Right atrium auricular region (tissue), 2 donors: ENCODE measurements around the gene INSL6. TPM values are rescaled to one million over a fixed set of nuclear protein-coding genes. Genes with fewer than 3 reads are reported as not detected.
"Not testable (repeated sequence)": the region's sequence is repeated elsewhere in the genome, so short reads cannot be mapped to it uniquely, and the experiment has no call there.

Source experiments
- DNase-seq: peaks from one replicate; pipeline ENCODE4 v3.0.0-alpha.2; 2019; ENCODE audit warnings: low spot score
- H3K27ac ChIP-seq, 2 donors: fragments of 200-600 bp; sonication (generic); 1 replicate in 1 of 2; 2 replicates in 1 of 2; pipeline ENCODE4 v1.5.1; 2016 to 2019
- H3K27me3 ChIP-seq, 2 donors: fragments of 200-600 bp; sonication (generic); one replicate each; pipeline versions ENCODE4 v1.5.1 to v1.6.0; 2017 to 2019
- H3K36me3 ChIP-seq: fragments of 200-600 bp; sonication (generic); one replicate; pipeline ENCODE4 v1.5.1; 2016
- H3K4me1 ChIP-seq, 2 donors: fragments of 200-600 bp; sonication (generic); one replicate each; pipeline versions ENCODE4 v1.5.1 to v1.6.0; 2017 to 2019
- H3K4me3 ChIP-seq, 2 donors: fragments of 200-600 bp; sonication (generic); 1 replicate in 1 of 2; 2 replicates in 1 of 2; pipeline ENCODE4 v1.5.1; 2017 to 2019; ENCODE audit warnings: mild to moderate bottlenecking in 1 of 2, moderate library complexity in 1 of 2
- H3K9me3 ChIP-seq, 2 donors: fragments of 200-600 bp; sonication (generic); one replicate each; pipeline ENCODE4 v1.5.1; 2019
- total RNA-seq, 2 donors: library from RNA; depleted of rRNA; stranded (reverse); fragments of >200 nt; gene quantifications; one replicate each; pipeline ENCODE4 v1.1.0, GENCODE V29; 2016
- TF ChIP-seq, protein P1 (sequence below), 2 donors: fragments of 200-600 bp; sonication (generic); IDR thresholded peaks; one replicate each; pipeline ENCODE4 v1.5.1; 2019; ENCODE audit warnings: antibody characterized with exemption in 2 of 2

Gene INSL6
- total RNA-seq, 2 donors from 2014 or later, result not detected

- no peak overlapping the region for H3K4me3 ChIP-seq
- no peaks in the 10 kb centered on the region for H3K4me1 ChIP-seq
- H3K27ac ChIP-seq, result no peak overlapping the region
- H3K9me3 ChIP-seq, result no peaks in the 10 kb centered on the region
- H3K27me3 ChIP-seq, result no peaks in the 10 kb centered on the region
- H3K36me3 ChIP-seq, result no peaks in the 10 kb centered on the region
- TF ChIP-seq, protein P1, sequence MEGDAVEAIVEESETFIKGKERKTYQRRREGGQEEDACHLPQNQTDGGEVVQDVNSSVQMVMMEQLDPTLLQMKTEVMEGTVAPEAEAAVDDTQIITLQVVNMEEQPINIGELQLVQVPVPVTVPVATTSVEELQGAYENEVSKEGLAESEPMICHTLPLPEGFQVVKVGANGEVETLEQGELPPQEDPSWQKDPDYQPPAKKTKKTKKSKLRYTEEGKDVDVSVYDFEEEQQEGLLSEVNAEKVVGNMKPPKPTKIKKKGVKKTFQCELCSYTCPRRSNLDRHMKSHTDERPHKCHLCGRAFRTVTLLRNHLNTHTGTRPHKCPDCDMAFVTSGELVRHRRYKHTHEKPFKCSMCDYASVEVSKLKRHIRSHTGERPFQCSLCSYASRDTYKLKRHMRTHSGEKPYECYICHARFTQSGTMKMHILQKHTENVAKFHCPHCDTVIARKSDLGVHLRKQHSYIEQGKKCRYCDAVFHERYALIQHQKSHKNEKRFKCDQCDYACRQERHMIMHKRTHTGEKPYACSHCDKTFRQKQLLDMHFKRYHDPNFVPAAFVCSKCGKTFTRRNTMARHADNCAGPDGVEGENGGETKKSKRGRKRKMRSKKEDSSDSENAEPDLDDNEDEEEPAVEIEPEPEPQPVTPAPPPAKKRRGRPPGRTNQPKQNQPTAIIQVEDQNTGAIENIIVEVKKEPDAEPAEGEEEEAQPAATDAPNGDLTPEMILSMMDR (IDR thresholded peaks at IDR 0.05), result no peak
- no peak for DNase-seq
Observed at GRCh38 chr9:5191985-5192384, 6.5 kb upstream of the INSL6 start.

- H3K9me3 ChIP-seq, result no peaks in the 10 kb centered on the region
- no peaks in the 10 kb centered on the region for H3K27me3 ChIP-seq
- DNase-seq, result no peak
- H3K27ac ChIP-seq, result no peak overlapping the region
- H3K4me3 ChIP-seq, result no peak overlapping the region
- TF ChIP-seq, protein P1 (IDR thresholded peaks at IDR 0.05), result no peak
- no peaks in the 10 kb centered on the region for H3K36me3 ChIP-seq
- no peaks in the 10 kb centered on the region for H3K4me1 ChIP-seq
Observed at GRCh38 chr9:5188060-5188984, 2.9 kb upstream of the INSL6 start.

- DNase-seq, result peak; percentile 64
- no peak overlapping the region for H3K27ac ChIP-seq
- no peaks in the 10 kb centered on the region for H3K4me1 ChIP-seq
- H3K9me3 ChIP-seq, result no peaks in the 10 kb centered on the region
- no peaks in the 10 kb centered on the region for H3K36me3 ChIP-seq
- no peaks in the 10 kb centered on the region for H3K27me3 ChIP-seq
- H3K4me3 ChIP-seq, result no peak overlapping the region
- TF ChIP-seq, protein P1 (IDR thresholded peaks at IDR 0.05), result peak; percentile 52 to 76
Observed at GRCh38 chr9:5186416-5187169, 1.2 kb upstream of the INSL6 start.

GRCh38 chr9:5184776-5185175 is 663 bp downstream of the INSL6 start:
- DNase-seq, result no peak
- Histone ChIP-seq H3K9me3 (no peaks in the 10 kb centered on the region), H3K27ac (no peak overlapping the region), H3K4me3 (no peak overlapping the region), H3K4me1 (no peaks in the 10 kb centered on the region), H3K27me3 (no peaks in the 10 kb centered on the region), H3K36me3 (no peaks in the 10 kb centered on the region)
- TF ChIP-seq, protein P1 (IDR thresholded peaks at IDR 0.05), result no peak

DNA sequence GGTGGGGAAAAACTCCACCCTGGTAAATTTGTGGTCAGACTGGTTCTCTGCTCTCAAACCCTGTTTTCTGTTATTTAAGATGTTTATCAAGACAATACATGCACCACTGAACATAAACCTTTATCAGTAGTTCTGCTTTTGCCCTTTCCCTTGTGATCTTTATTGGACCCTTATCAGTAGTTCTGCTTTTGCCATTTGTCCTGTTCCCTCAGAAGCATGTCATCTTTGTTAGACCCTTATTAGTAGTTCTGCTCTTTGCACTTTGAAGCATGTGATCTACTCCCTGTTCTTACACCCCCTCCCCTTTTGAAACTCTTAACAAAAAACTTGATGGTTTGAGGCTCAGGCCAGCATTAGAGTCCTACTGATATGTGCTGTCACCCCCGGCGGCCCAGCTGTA is 4.8 kb downstream of the INSL6 start:
- not testable (repeated sequence) for H3K36me3 ChIP-seq, DNase-seq, H3K27ac ChIP-seq, H3K27me3 ChIP-seq, H3K9me3 ChIP-seq, H3K4me1 ChIP-seq, H3K4me3 ChIP-seq

GRCh38 chr9:5178126-5178805 is 7.2 kb downstream of the INSL6 start:
- TF ChIP-seq, protein P1 (IDR thresholded peaks at IDR 0.05), result no peak
- no peaks in the 10 kb centered on the region for H3K4me1 ChIP-seq
- no peaks in the 10 kb centered on the region for H3K36me3 ChIP-seq
- H3K27ac ChIP-seq, result no peak overlapping the region
- no peaks in the 10 kb centered on the region for H3K9me3 ChIP-seq
- H3K4me3 ChIP-seq, result no peak overlapping the region
- DNase-seq, result no peak
- no peaks in the 10 kb centered on the region for H3K27me3 ChIP-seq
